Astrocyte of the hippocampus (primary cell): ENCODE measurements around the gene DENND1A.

Source experiments
- DNase-seq: peaks from one replicate; pipeline ENCODE4 v3.0.0; 2011; ENCODE audit warnings: low read depth, low spot score

DENND1A gene

DNA sequence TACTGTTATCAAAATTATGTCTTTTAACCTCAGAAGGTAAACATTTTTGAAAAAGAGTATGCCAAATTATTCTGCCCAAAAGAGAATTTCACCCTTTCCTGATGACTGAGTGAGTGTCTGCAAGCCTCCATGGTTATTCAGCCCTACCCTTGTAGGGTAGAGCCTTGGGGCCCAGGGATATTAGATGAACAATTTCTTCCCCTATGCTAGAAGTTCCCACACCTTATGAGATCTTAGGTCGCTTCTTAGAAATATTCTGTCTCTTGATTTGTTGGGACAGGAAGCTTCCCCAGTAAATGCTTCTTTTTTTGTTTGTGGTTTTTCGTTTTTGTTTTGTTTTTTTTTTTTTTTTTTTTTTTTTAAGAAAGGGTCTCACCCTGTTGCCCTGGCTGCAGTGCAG is 570.8 kb downstream of the DENND1A start:
- DNase-seq = no peak

DNA sequence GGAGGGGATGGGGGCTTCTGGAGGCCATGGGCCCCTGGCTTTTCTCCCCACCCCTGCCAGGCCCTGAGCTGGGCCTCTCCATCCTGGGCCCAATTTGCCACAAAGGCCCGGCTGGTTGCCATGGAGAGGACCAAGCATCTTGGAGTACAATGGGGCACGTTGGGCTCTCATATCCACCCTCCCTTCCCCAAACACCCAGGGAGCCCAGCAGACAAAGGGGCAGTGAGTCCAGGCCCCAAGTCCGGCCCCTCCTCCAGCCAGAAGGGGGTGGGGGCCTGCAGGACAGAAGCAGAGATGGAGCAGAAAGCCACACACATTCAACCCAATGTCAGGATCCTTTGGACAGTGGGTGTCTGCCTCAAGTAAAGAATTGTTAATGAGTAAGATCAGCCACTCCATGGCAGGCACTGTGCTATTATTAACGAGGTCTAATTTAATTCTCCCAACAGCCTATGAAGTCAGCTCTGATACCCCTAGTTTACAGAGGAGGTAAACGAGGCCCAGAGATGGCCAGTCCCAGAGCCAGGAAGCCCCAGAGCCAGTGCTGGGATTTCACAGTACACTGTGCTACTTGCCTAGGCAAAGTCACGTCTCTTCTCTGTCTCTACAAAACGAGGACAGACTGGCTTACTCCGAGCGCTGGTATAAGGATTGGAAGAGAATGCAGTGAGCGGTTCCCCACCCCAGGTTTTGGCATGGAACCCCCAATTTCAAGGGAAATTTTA is 571.6 kb downstream of the DENND1A start:
- DNase-seq = no peak

DNA sequence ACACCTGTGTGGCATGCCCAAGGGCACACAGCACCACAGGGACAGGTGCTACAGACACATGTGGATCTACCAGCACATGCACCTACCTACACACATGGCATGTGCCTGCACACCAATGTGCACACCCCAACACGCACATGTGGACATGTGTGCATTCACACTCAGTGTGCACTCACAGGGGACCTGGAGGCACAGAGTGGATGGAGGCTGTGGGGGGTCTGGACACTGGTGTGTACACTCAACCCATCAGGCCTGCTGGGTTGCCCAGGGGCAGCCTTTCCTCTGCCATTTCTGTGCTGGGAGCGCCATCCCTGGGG is 572.2 kb downstream of the DENND1A start:
- no peak for DNase-seq

GRCh38 chr9:123356851-123357742 is 572.8 kb downstream of the DENND1A start:
- DNase-seq = peak; percentile 83

GRCh38 chr9:123355761-123356431 is 574.0 kb downstream of the DENND1A start, which contains the start of gene CRB2:
Gene CRB2 (plus strand): TSS chr9:123356197. CDS start chr9:123356261, 64 bp downstream.
- peak; percentile 76 for DNase-seq

- DNase-seq = no peak
Observed at GRCh38 chr9:123354806-123355508, 575.0 kb downstream of the DENND1A start.

- peak; percentile 84 for DNase-seq
Observed at GRCh38 chr9:123353984-123354591, 575.8 kb downstream of the DENND1A start.

GRCh38 chr9:123353041-123353440 is 576.9 kb downstream of the DENND1A start:
- no peak for DNase-seq

DNA sequence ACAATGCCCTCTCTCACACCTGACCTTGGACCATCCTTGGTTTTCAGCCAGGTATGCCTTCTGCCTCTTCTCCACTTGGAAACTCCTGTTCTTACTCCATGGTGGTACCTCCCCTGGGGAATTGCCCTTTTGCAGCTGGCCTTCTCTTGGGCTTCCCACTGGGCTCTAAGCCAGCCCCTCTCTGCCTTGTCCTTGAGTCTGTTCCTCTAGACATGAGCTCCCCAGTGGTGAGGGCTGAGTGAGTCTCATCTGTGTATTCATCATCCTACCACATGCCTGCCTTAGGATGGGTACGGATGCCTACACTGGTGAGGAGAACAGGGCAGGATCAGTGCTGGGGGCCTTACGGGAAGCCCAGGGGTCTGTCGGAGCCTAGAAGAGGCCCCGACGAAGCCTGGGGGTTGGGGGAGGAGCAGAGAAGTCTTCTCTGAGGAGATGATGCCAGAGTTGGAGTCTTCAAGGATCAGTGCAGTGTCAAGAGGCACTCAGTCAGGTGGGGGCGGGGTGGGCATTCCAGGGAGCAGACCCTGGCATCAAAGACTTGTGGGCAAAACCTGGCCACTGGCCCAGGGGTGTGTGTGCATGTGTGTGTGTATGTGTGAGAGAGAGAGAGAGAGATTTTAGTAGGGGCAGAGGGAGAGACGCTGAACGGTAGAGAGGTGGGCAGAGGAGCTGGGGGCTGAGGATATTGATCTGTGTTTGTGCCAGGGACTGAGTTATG is 579.2 kb downstream of the DENND1A start:
- DNase-seq = peak; percentile 38

DNA sequence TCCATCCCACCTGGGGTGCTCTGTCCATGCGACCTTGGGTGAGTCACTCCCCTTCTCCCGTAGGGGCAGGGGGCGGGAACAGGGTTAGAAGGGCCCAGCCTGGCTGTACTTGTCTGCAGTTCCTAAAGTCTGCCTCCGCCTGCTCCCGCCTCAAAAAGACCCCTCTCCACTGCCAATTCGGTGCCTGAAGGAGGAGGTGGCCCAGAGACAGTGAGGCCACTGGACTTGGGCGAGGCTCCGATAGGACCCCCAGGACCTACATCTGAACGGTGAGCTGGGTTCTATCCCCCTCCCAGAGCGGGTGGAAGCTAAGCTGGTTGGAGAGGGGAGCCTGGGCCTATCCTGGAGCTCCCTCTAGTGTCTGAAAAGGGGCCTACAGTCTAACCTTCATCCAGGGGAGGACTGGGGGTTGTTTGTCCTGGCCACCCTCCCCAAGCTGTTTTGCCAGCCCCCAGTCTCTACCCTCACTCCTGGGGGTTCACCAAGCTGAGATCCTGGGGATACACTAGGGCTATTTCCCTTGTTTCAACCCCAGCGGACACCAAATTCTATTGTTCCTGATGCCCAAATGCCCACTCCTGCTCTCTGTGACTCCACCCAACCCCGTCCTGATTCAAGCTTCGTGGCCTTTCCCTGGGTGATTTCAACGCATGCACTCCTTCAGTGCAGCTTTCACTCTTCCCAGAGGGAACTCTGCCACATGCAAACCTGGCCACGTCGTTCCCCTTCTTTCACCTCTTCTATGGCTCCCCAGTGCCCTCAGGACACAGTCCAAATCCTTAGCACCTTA is 580.0 kb downstream of the DENND1A start:
- peak; percentile 84 for DNase-seq

GRCh38 chr9:123349033-123349432 is 580.9 kb downstream of the DENND1A start:
- DNase-seq = no peak

DNA sequence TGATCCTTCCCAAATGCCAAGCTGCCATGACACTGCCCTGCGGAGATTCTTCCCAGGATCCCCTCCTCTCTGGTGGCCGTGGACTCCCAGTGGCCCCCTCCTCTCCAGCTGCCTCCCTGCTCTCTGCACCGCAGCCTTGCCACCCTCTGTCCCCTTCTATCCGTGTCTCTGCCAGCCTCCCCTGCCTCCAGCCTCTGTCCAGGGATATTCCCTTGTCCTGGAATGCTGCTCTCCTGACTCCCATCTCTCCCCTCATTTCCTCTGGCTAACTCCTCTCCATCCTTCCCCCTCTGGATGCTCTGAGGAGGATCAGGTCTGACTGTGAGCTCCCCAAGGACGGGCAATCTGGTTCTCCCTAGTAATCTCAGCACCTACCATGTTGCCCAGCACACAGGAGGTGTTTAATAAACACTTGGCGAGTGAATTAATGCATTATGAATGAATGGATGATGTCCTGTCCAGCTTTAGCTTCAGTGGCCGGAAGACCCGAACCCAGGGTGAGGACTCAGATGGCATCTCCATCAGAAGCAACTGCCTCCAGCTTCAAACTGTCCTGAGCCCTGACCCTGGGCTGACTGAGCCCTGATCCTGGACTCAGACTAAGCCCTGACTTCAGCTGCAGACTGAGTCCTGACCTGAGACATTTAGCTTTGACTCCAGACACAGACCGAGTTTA is 581.5 kb downstream of the DENND1A start:
- no peak for DNase-seq

- DNase-seq = no peak
Observed at GRCh38 chr9:123347289-123348060, 582.5 kb downstream of the DENND1A start.

DNA sequence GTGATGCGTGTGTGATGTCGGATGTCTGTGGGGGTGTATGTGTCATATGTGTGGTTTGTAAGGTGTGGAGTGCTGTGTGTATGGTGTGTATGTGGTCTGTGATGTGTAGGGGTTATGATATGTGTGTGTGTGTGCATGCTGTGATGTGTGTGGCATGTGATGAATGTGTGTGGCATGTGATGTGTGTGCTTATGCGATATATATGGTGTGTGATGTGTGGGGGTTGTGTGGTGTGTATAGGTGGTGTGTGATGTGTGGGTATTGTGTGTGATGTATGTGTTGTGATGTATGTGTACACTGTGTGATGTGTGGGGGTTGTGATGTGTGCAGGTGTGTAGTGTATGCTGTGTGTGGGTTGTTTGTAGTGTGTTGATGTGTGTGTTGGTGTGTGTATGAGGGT is 583.1 kb downstream of the DENND1A start:
- DNase-seq = no peak

DNA sequence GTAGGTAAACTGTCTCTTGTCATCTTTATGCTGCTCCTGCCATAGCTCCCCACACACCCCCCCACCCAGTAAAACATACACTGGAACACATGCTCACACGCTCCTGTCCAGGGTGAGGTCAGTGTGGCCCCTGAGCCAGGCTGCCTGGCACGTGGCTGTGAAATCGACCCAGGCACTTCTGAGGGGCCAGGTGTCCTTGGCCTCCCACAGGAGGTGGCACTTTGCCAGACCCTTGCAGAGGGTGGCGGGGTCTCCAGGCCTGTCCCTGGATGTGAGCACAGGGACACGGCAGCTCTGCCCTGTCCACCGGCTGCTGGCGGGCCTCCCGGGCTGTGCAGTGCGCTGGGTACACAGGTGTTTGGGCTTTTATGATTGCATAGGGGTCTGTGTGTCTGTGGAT is 583.9 kb downstream of the DENND1A start:
- no peak for DNase-seq

DNA sequence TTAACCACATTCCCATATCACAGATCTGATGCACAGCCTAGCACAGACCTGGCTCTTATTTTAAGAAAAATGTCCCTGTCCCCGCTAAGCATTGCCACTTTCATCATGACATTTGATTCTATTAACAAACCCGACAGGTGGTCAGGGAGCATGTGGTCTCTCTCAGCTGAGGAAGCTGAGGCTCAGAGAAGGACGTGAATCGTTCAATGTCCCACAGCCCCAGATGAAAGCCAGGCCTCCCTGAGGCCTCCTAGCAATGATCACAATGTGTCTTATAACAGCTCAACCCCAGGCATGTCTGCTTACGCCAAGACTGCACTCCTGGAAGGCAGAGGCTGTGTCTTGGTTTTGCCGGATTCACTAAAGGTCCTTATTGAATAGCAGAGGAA is 584.4 kb downstream of the DENND1A start:
- no peak for DNase-seq

DNA sequence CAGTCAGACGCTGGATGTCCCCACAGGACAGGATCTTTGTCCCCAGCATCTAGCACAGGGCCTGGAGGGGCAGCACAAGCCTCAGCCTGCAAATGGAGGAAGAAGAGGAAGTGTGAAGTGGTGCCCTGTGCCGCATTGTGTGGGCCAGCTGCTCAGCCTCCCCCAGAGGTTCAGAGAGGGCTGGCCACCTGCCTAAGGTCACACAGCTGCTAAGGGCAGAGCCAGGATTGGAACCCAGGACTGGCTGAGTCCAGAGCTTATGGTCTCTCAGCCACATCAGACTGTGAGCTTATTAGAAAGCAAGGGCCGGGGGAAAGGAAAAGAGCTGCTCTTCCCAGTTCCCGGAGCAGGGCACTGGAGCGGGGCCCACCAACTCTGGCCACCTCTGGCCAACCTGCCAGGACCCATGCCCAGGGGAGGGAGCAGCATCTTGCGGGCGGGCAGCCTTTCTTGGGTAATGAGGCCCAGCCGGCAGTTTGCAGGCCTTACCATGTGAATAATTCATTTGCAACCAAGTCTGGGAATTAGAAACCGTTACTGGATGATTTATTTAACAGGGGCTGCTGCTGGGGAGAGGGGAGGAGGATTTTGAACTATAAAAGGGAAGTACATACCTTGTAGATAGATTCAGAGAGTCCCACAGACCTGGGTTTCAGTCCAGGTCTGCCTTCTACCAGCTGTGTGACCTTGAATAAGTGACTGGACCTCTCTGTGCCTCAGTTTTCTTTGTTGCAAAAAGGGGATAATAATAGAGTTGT is 585.6 kb downstream of the DENND1A start:
- DNase-seq = no peak
